ENCODE measurements around the gene RAPGEF4. TPM values are rescaled to one million over a fixed set of nuclear protein-coding genes. Genes with fewer than 3 reads are reported as not detected.
A peak's percentile ranks its signal among the peaks of the same experiment; 100 is the strongest.

RAPGEF4 gene
- polyA plus RNA-seq, 1 experiment: 1.3 TPM

- no peak overlapping the region for H3K27ac ChIP-seq (ENCODE audit: low read depth, low read length)
- DNase-seq (ENCODE audit: low read depth, low spot score): peak; percentile 52
- CTCF ChIA-PET: interaction anchor here (0.7 to 6.5 kb wide), 6 partner anchors 14 to 282 kb away, joined by 3 to 187 read pairs (median 4); no protein-coding TSS in a partner anchor
Measured at GRCh38 chr2:172928756-172929155, 193.1 kb downstream of the RAPGEF4 start.

GRCh38 chr2:172929644-172930043, 194.0 kb downstream of the RAPGEF4 start:
- Histone ChIP-seq H3K27ac (ENCODE audit: low read depth, low read length) (no peak overlapping the region), H3K4me3 (ENCODE audit: low read depth, low read length) (no peak overlapping the region), H3K27me3 (ENCODE audit: control insufficient read depth, insufficient read depth, low read length) (no peaks in the 10 kb centered on the region), H3K9me3 (ENCODE audit: control insufficient read depth, insufficient read depth, low read length) (no peaks in the 10 kb centered on the region)
- TF ChIP-seq, protein P1, sequence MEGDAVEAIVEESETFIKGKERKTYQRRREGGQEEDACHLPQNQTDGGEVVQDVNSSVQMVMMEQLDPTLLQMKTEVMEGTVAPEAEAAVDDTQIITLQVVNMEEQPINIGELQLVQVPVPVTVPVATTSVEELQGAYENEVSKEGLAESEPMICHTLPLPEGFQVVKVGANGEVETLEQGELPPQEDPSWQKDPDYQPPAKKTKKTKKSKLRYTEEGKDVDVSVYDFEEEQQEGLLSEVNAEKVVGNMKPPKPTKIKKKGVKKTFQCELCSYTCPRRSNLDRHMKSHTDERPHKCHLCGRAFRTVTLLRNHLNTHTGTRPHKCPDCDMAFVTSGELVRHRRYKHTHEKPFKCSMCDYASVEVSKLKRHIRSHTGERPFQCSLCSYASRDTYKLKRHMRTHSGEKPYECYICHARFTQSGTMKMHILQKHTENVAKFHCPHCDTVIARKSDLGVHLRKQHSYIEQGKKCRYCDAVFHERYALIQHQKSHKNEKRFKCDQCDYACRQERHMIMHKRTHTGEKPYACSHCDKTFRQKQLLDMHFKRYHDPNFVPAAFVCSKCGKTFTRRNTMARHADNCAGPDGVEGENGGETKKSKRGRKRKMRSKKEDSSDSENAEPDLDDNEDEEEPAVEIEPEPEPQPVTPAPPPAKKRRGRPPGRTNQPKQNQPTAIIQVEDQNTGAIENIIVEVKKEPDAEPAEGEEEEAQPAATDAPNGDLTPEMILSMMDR (IDR thresholded peaks at IDR 0.05; ENCODE audit: low read depth, low read length): no peak
- ChIA-PET POLR2A (no interaction called here), CTCF (interaction anchor here (0.8 to 6.5 kb wide), 7 partner anchors 65 to 281 kb away, joined by 3 to 187 read pairs (median 35); no protein-coding TSS in a partner anchor)
- no peak for DNase-seq (ENCODE audit: low read depth, low spot score)

More at GRCh38 chr2:172928756-172929155, 193.1 kb downstream of the RAPGEF4 start:
- POLR2A ChIA-PET: interaction anchor here (0.6 kb wide), 1 partner anchor 84 kb away, joined by 3 read pairs; no protein-coding TSS in a partner anchor
- Histone ChIP-seq H3K9me3 (ENCODE audit: control insufficient read depth, insufficient read depth, low read length) (no peaks in the 10 kb centered on the region), H3K27me3 (ENCODE audit: control insufficient read depth, insufficient read depth, low read length) (no peaks in the 10 kb centered on the region), H3K4me3 (ENCODE audit: low read depth, low read length) (no peak overlapping the region)
- TF ChIP-seq, protein P1 (IDR thresholded peaks at IDR 0.05; ENCODE audit: low read depth, low read length): no peak

- ChIA-PET POLR2A (no interaction called here), CTCF (interaction anchor here (0.6 to 6.5 kb wide), 39 partner anchors 8 to 352 kb away, joined by 3 to 187 read pairs (median 9); no protein-coding TSS in a partner anchor)
- H3K4me3 ChIP-seq (ENCODE audit: low read depth, low read length): no peak overlapping the region
- H3K27me3 ChIP-seq (ENCODE audit: control insufficient read depth, insufficient read depth, low read length): no peaks in the 10 kb centered on the region
- H3K9me3 ChIP-seq (ENCODE audit: control insufficient read depth, insufficient read depth, low read length): no peaks in the 10 kb centered on the region
- no peak for DNase-seq (ENCODE audit: low read depth, low spot score)
- TF ChIP-seq, protein P1 (IDR thresholded peaks at IDR 0.05; ENCODE audit: low read depth, low read length): no peak
- no peak overlapping the region for H3K27ac ChIP-seq (ENCODE audit: low read depth, low read length)
Measured at GRCh38 chr2:172930871-172931255, 195.2 kb downstream of the RAPGEF4 start.

- DNase-seq (ENCODE audit: low read depth, low spot score): no peak
- TF ChIP-seq, protein P1 (IDR thresholded peaks at IDR 0.05; ENCODE audit: low read depth, low read length): no peak
- Histone ChIP-seq H3K9me3 (ENCODE audit: control insufficient read depth, insufficient read depth, low read length) (no peaks in the 10 kb centered on the region), H3K27me3 (ENCODE audit: control insufficient read depth, insufficient read depth, low read length) (no peaks in the 10 kb centered on the region), H3K4me3 (ENCODE audit: low read depth, low read length) (peak overlapping the region; percentile 35), H3K27ac (ENCODE audit: low read depth, low read length) (peak overlapping the region; percentile 23)
- ChIA-PET CTCF (interaction anchor here (0.5 to 6.5 kb wide), 83 partner anchors 9 to 1463 kb away, joined by 3 to 187 read pairs (median 6); no protein-coding TSS in a partner anchor), POLR2A (no interaction called here)
Measured at GRCh38 chr2:172931256-172931894, 195.7 kb downstream of the RAPGEF4 start.

DNA sequence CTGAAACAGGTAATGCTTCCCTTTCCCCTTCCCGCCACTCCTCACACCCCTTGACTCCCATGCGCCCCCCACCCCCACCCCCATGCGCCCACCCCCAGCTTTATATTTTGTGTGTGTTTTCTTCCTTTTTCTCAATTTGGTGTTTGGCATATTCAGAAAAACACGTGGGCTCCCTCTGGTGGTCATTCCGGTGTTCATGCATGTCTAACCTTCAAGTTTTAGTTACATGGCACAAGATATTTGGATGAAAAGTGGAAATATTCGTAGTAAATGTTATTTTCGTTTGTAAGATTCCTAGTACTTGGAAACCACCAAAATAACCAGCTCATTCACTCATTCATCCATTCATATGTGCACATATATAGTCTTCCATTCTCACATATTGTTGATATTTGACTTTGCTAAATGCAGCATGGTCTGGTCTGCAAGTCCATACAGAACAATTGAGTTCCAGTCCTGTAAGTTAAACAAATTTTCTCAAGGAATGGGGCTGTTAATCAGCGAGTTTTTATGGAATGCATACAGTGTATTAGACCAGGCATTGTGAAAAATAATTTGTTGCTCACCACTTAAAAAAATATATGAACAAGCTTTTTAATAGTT, 196.4 kb downstream of the RAPGEF4 start:
- POLR2A ChIA-PET: no interaction called here
- no peaks in the 10 kb centered on the region for H3K9me3 ChIP-seq (ENCODE audit: control insufficient read depth, insufficient read depth, low read length)

More for the DNA sequence above, 196.4 kb downstream of the RAPGEF4 start:
- H3K27ac ChIP-seq (ENCODE audit: low read depth, low read length): no peak overlapping the region
- no peaks in the 10 kb centered on the region for H3K27me3 ChIP-seq (ENCODE audit: control insufficient read depth, insufficient read depth, low read length)
- H3K4me3 ChIP-seq (ENCODE audit: low read depth, low read length): no peak overlapping the region
- CTCF ChIA-PET: interaction anchor here (0.6 to 6.5 kb wide), 93 partner anchors 10 to 1418 kb away, joined by 3 to 187 read pairs (median 5); no protein-coding TSS in a partner anchor
- TF ChIP-seq, protein P1 (IDR thresholded peaks at IDR 0.05; ENCODE audit: low read depth, low read length): peak; percentile 78
- peak; percentile 49 for DNase-seq (ENCODE audit: low read depth, low spot score)
